ENCODE measurements around the gene ZMYM4. TPM values are rescaled to one million over a fixed set of nuclear protein-coding genes. Genes with fewer than 3 reads are reported as not detected.

The ZMYM4 gene
- total and polyA plus RNA-seq, 11 donors, result 8.0 to 44.3 (median 32.2) TPM

GRCh38 chr1:35305383-35305782 is 36.9 kb downstream of the ZMYM4 start:
- H3K27me3 ChIP-seq, result no peaks in the 10 kb centered on the region
- H3K36me3 ChIP-seq, result peaks cover 0 to 25% (median 5%) of the 10 kb centered on the region in 9 donors
- ATAC-seq (no peak), DNase-seq (no peak)
- TF ChIP-seq POLR2A (IDR thresholded peaks at IDR 0.05), result no peak
- no peak for TF ChIP-seq CTCF (IDR thresholded peaks at IDR 0.05)
- H3K9me3 ChIP-seq, result no peaks in the 10 kb centered on the region
- 96 to 99% (median 97%) methylated on average over 3 of the region's 3 CpGs for WGBS, 4 donors
- intact Hi-C loops (cut with DNase I), result no loop called here
- peaks cover 0 to 36% (median 11%) of the 10 kb centered on the region in 12 donors for H3K4me1 ChIP-seq
- peak overlapping the region in 9 of 12 donors; percentile 7 to 56 (median 29) for H3K27ac ChIP-seq
- H3K4me3 ChIP-seq, result no peak overlapping the region

GRCh38 chr1:35315649-35316048 is 47.1 kb downstream of the ZMYM4 start:
- Histone ChIP-seq H3K36me3 (peaks cover 0 to 10% (median 7%) of the 10 kb centered on the region in 9 donors), H3K27ac (no peak overlapping the region), H3K9me3 (no peaks in the 10 kb centered on the region), H3K4me1 (peaks cover 0 to 16% (median 4%) of the 10 kb centered on the region in 12 donors), H3K27me3 (no peaks in the 10 kb centered on the region), H3K4me3 (no peak overlapping the region)
- ATAC-seq (no peak), DNase-seq (no peak)
- intact Hi-C loops (cut with DNase I), result no loop called here
- no peak for TF ChIP-seq CTCF (IDR thresholded peaks at IDR 0.05)
- TF ChIP-seq POLR2A (IDR thresholded peaks at IDR 0.05), result no peak
- 94 to 99% (median 97%) methylated on average over 3 of the region's 3 CpGs for WGBS, 4 donors

GRCh38 chr1:35316264-35316663 is 47.8 kb downstream of the ZMYM4 start:
- no peaks in the 10 kb centered on the region for H3K27me3 ChIP-seq
- ATAC-seq (no peak), DNase-seq (no peak)
- no peak overlapping the region for H3K4me3 ChIP-seq
- no peak overlapping the region for H3K27ac ChIP-seq
- intact Hi-C loops (cut with DNase I), result no loop called here
- H3K4me1 ChIP-seq, result peaks cover 0 to 17% (median 6%) of the 10 kb centered on the region in 12 donors
- 44 to 76% (median 59%) methylated on average over 1 of the region's 1 CpG for WGBS, 4 donors
- H3K9me3 ChIP-seq, result no peaks in the 10 kb centered on the region
- peaks cover 0 to 4% (median 2%) of the 10 kb centered on the region in 9 donors for H3K36me3 ChIP-seq
- TF ChIP-seq POLR2A (IDR thresholded peaks at IDR 0.05), result no peak
- no peak for TF ChIP-seq CTCF (IDR thresholded peaks at IDR 0.05)

- peaks cover 0 to 34% (median 16%) of the 10 kb centered on the region in 12 donors for H3K4me1 ChIP-seq
- ATAC-seq (peak; percentile 89 to 97 (median 94)), DNase-seq (peak in 4 of 5 donors; percentile 63 to 80 (median 71))
- no peak for TF ChIP-seq CTCF (IDR thresholded peaks at IDR 0.05)
- H3K27me3 ChIP-seq, result no peaks in the 10 kb centered on the region
- no peaks in the 10 kb centered on the region for H3K36me3 ChIP-seq
- no peaks in the 10 kb centered on the region for H3K9me3 ChIP-seq
- WGBS, 4 donors, result 57 to 64% (median 60%) methylated on average over 4 of the region's 4 CpGs
- intact Hi-C loops (cut with DNase I), result no loop called here
- peak overlapping the region in 5 of 12 donors; percentile 0 to 29 (median 7) for H3K4me3 ChIP-seq
- peak overlapping the region; percentile 13 to 83 (median 74) for H3K27ac ChIP-seq
These were observed 51.6 kb downstream of the ZMYM4 start for GRCh38 chr1:35319988-35320713.
